HG02763 (cell line): ENCODE measurements around the gene RUNX1.
"Not testable (repeated sequence)": the region's sequence is repeated elsewhere in the genome, so short reads cannot be mapped to it uniquely, and the experiment has no call there.

Experiments used
- ATAC-seq: cut with Tn5 transposase; IDR thresholded peaks from one replicate; pipeline ENCODE4 v1.9.1; 2021; ENCODE audit warnings: mild to moderate bottlenecking, moderate library complexity; ENCODE audit not compliant: unreplicated experiment

RUNX1 gene

GRCh38 chr21:34815831-34816705, 233.0 kb downstream of the RUNX1 start:
- ATAC-seq = no peak

GRCh38 chr21:34814529-34814951, 234.6 kb downstream of the RUNX1 start:
- ATAC-seq = no peak

GRCh38 chr21:34813266-34813894, 235.7 kb downstream of the RUNX1 start:
- ATAC-seq = no peak

GRCh38 chr21:34812504-34813265, 236.4 kb downstream of the RUNX1 start:
- no peak for ATAC-seq

GRCh38 chr21:34811368-34811767, 237.7 kb downstream of the RUNX1 start:
- ATAC-seq = no peak

- ATAC-seq = no peak
Observed at GRCh38 chr21:34810786-34811185, 238.3 kb downstream of the RUNX1 start.

- no peak for ATAC-seq
Observed at GRCh38 chr21:34809822-34810221, 239.3 kb downstream of the RUNX1 start.

GRCh38 chr21:34808569-34809204, 240.4 kb downstream of the RUNX1 start:
- no peak for ATAC-seq

GRCh38 chr21:34807881-34808568, 241.1 kb downstream of the RUNX1 start:
- no peak for ATAC-seq

- no peak for ATAC-seq
Observed at GRCh38 chr21:34807146-34807880, 241.8 kb downstream of the RUNX1 start.

- no peak for ATAC-seq
Observed at GRCh38 chr21:34806423-34806822, 242.7 kb downstream of the RUNX1 start.

GRCh38 chr21:34805157-34805556, 243.9 kb downstream of the RUNX1 start:
- no peak for ATAC-seq

GRCh38 chr21:34804584-34804983, 244.5 kb downstream of the RUNX1 start:
- ATAC-seq = not testable (repeated sequence)

GRCh38 chr21:34803782-34804370, 245.2 kb downstream of the RUNX1 start:
- no peak for ATAC-seq

GRCh38 chr21:34802180-34802899, 246.8 kb downstream of the RUNX1 start:
- ATAC-seq = no peak

GRCh38 chr21:34801519-34802132, 247.5 kb downstream of the RUNX1 start:
- no peak for ATAC-seq

GRCh38 chr21:34800797-34801518, 248.1 kb downstream of the RUNX1 start:
- ATAC-seq = no peak

GRCh38 chr21:34799092-34799491, 250.0 kb downstream of the RUNX1 start:
- no peak for ATAC-seq
